ENCODE results near the gene MAB21L2.
"Not testable (repeated sequence)": the region's sequence is repeated elsewhere in the genome, so short reads cannot be mapped to it uniquely, and the experiment has no call there.

MAB21L2 gene

DNA sequence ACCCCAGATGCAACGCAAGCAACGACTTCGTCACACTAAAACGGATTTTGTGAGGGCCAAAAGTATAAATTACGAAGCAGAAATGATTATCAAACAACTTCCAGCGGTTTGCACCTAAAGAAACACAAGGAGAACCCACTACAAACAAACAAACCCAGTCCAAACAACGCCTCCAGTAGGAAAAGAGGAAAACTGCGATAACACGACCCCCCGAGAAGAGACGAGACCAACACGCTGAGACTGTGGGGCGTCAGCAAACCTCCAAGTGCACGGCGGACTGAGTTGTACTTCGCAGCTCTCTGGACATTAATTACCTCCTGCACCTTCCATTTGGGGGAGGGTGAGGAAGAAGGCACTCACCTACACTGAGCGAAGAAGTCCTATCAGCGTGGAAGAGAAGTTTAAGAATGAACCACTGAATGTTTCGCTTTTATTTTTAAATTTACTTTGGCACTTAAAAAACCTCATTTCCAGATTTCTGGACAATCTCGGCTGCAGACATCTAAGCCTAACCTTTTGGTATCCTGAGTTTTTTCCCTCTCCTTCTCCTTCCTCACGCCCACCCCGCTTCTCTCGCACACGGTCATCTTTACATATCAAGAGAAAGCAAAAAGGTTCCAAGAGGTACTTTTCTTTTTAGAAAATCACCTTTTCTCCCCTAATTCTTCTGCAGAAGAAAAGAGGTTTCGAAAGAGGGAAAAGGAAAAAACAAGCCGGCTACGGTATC lies at the start of gene MAB21L2:
MAB21L2 (plus strand) TSS at position 6 of the 727 bp plus-strand sequence. CDS start 879 bp downstream, outside the sequence.
- DNase-seq, result no peak

DNA sequence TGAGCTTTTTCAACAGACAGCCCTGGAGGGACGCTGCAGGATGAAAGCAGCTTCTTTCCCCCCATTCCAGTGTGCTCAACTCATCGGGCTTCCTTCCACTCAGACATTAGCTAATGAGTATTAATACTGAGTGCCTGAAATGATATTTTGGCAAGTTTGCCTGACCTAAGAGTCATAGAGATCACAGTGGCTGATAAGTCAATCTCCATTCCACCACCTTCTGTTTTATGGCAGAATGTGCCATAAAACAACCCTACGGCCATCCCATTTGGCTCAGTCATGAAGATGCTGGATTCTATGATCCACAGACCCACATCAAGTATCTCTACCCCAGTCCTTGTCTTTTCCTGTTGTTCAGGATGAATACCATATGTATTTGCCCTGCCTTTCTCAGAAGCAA lies 48.3 kb upstream of the MAB21L2 start:
- DNase-seq, result no peak

DNA sequence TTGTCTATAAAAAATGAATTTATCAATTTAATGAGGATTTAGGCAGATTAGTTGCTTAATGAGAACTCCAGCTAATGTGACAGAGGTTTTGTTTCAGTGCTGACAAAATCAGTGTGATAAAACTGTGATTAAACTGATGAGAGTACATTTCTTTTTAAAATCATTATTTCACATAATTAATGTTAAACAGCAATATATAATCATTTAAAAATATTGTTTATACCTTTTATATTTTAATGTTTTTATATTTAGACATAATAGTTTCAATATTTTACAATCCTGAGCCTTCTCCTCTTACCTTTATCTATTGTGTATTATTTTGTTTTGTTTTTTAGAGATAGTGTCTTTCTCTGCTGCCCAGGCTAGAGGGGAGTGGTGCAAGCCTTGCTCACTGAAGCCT lies 47.1 kb upstream of the MAB21L2 start:
- DNase-seq, result no peak

DNA sequence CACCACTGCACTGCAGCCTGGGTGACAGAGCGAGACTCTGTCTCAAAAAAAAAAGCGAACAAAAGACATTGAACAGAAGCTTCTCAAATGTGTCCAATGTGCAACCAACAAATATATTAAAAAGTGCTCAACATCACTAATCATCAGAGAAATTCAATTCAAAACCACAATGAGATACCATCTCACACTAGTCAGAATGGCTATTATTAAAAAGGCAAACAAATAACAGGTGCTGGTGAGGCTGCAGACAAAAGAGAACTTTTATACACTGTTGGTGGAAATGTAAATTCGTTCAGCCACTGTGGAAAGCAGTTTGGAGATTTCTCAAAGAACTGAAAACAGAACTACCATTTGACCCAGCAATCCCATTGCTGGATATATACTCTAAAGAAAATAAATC lies 44.0 kb upstream of the MAB21L2 start:
- not testable (repeated sequence) for DNase-seq

DNA sequence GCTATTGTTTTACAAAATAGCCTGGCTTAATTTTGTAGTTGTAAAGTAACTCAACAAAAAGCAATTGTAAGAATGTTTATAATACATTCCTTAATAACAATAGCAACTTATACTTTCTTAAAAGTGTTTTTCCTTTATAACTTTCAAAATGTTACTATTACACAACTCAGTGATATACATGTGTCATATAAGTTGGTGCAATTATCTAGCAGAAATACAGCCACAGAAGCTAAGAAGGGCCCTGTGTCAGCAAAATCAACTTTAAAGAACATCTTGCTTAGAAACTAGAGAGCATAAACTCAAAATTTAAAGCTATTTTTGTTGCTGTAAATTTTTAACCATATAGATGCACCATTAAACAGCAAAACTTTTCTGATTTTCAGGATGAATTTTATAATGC lies 41.4 kb upstream of the MAB21L2 start:
- DNase-seq, result no peak

DNA sequence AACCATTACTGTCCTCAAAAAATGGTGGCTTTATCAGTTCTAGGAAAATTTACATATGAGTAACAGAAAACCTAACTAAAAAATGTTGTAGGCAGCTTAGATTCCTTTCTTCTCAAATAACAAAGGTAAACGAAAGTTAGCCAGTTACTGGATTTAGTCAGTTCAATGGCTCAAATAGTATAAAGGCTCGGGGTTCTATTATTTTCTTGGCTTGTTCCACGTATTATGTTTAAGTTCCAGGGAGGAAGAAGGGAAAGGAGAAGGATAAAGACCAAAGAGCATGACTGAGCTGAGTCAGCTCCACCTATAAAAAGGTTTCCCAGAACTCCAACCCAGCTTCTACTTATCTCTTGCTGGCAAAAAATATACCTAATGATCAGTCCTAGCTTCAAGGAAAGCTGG lies 41.0 kb upstream of the MAB21L2 start:
- DNase-seq, result no peak

DNA sequence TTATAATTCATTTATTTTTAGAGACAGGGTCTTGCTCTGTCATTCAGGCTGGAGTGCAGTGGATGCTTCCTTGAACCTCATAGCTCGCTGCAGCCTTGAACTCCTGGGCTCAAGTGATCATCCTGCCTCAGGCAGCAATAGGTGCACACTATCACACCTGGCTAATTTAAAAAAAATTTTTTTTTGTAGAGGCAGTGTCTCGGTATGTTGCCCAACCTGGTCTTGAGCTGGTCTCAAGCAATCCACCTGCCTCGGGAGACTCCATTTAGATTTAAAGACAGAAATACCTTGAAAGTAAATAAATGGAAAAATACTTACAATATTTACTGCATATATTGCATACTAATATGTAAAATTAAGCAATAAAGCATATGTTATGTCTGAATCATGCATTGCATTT lies 40.3 kb upstream of the MAB21L2 start:
- DNase-seq, result no peak

DNA sequence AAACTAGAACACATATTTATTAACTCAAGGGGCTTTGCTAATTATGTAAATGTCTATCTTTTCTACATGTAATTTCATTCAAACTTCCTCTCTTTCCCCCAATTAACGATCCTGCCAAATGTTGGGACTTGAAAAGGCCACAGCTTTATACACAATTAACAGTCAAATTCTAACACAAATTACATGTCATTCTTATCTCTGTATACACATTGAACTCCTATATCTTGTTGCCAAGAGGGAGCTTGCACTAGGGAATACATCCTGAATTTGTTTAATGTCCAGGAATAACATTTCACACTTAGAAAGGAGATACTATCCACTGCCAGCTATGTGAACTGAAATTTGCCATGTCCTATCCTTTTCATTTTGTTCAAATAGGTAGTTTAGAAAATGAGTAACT lies 38.9 kb upstream of the MAB21L2 start:
- DNase-seq, result no peak

DNA sequence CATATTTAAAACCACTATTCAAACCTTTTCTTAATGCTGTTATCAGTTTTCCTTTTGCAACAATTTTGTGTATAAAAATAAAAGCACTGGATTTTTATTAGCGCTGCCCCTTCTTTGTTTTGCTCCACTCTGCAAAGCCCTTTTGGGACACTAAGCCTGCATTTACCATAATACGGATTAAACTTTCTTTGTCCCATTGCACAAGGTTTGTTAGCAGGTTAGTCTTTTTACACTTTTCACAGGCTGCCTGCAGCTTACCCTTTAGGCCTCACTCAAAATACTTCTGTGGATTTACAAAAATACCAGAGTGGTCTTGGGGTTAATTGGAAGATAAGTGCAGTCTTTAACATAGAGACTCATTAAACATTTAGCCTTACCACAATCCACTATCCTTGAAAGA lies 35.7 kb upstream of the MAB21L2 start:
- DNase-seq, result no peak

DNA sequence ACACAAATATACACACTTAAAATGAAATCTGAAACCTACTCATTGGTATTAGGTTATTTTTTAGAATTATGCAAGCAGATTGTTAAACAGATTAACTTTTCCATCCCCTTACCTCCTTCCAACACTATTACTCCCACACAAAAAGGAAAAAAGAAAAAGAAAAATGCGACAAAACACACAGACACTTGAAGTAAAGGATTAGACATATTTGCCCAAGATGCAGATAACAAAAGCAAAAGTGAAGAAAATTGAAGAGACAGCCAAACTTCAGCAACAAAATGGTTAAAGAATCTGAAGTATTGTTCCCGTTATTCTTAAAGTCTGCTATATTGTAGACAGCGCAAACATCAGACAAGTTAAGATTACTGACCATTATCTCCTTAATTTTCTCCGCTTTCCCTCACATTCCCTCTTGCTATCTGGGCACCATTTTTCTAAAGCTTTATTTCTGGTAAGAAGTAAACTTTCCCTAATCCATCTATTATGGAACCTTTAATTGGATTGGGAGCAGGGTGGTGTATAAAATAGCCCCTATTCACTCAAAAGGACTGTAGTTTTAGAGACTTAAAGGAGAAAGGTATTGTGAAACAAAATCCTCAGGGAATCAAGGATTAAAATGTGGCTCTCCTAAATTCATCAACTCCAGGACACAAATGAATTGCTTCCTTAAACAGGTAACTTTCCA lies 34.7 kb upstream of the MAB21L2 start:
- no peak for DNase-seq

DNA sequence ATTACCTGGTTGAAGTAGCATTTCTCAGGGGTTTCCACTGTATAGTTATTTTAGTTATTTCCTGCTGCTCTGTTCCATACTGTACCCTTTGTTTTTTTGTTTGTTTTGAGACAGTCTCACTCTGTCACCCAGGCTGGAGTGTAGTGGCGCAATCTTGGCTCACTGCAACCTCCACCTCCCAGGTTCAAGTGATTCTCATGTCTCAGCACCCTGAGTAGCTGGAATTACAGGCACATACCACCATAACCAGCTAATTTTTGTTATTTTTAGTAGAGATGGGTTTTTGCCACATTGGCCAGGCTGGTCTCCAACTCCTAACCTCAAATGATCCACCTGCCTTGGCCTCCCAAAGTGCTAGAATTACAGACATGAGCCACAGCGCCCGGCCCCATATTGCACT lies 24.1 kb upstream of the MAB21L2 start:
- DNase-seq, result not testable (repeated sequence)

DNA sequence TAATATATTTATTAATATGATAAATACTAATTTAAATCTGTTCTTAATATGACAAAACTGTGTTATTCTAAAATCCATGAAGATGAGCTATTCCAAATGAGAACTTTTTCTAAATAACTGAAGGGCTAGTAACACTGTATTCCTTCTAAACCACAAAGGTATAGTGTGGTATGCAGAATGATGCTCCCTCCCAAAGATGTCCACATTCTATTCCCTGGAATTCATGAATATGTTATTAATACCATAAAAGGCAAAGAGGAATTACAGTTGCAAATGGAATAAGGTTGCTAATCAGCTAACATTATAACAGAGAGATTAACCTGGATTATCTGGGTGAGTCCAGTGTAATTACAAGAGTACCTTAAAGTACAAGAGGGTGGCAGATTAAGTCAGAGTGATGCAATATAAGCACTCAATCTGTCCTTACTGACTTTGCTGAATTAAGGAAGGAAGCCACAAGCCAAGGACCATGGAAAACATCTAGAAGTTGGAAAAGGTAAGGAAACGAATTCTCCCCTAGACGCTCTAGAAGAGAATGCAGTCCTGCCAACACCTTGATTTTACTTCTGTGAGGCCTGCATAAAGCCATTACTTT lies 20.7 kb upstream of the MAB21L2 start:
- peak; percentile 41 for DNase-seq

DNA sequence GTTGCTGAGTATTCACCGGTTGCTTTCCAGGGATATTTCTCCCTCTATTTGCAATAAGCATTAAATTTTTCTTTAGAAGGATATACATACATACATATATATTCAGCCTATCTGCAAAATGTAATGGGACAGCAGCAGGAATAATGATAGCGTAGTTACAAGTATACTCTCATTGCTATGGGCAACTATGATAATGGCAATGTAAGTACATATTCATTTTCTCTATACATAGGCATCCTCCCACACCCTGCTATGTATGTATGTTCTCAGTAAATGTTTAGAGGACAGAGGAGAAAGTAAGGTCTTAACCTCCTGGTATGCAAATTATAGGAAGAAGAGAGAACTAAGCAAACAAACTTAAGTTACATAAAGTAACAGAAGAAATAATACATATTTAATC lies 19.7 kb upstream of the MAB21L2 start:
- no peak for DNase-seq

DNA sequence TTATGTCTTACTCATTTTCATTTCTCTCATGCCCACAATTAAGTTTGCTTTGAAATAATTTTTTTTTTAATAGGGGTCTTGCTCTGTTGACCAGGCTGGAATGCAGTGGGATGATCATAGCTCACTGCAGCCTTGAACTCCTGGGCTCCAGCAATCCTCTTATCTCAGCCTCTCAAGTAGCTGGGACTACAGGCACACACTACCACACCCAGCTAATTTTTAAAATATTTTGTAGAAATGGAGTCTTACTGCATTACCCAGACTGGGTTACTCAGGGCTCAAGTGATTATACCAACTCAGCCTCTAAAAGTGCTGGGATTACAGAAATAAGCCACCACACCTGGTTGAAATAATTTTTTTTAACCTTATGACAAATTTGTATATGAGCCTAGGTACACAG lies 19.2 kb upstream of the MAB21L2 start:
- DNase-seq, result no peak

DNA sequence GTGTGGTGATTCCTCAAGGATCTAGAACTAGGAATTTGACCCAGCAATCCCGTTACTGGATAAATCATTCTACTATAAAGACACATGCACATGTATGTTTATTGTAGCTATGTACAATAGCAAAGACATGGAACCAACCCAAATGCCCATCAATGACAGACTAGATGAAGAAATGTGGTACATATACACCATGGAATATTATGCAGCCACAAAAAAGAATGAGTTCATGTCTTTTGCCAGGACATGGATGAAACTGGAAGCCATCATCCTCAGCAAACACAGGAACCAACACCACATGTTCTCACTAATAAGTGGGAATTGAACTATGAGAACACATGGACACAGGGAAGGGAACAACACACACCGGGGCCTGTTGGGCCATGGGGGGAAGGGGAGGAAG lies 17.0 kb upstream of the MAB21L2 start:
- not testable (repeated sequence) for DNase-seq

DNA sequence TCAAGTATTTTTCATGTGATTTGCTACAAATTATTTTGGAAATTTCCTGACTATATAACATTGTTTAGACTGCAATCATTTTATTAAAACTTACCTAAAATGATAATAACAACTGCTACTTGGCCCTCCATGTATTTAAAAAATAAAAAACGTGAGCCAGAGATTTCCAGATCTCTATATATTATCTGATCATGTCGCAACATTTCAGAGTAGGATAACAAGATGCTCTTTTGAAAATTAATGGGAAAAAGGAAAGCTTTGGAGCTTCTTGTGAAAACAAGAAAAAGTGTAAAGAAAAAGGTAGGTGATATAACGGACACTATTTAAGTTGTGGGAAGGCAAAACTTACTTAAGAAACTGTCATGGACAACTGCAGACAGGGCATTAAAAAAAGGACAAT lies 14.9 kb upstream of the MAB21L2 start:
- DNase-seq, result no peak

DNA sequence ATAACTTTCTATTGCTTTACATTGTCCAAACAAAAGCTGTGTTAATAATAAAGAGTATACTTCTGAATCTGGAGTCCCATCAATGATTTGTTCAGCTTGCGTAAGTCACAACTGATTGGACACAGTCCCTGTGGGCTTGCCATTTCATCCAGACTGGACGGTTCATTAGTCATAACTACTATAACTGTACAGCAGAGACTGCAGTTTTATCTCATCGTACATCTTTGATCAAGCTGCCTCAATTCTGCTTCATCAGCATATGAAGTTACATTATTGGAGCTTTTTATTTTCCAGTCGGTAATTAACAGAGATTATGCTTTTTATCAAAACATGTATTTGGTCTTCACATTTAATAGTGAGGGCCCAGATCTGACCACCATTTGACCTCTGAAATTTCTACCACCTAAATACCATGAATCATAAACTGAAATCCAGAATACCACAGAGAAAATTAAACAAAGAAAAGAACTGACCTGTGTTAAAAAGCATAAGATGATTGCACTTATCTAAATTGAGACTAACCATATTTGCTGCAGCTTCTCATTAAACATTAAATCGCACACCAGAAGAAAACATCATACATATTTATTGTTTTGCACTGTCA lies 12.5 kb upstream of the MAB21L2 start:
- no peak for DNase-seq

DNA sequence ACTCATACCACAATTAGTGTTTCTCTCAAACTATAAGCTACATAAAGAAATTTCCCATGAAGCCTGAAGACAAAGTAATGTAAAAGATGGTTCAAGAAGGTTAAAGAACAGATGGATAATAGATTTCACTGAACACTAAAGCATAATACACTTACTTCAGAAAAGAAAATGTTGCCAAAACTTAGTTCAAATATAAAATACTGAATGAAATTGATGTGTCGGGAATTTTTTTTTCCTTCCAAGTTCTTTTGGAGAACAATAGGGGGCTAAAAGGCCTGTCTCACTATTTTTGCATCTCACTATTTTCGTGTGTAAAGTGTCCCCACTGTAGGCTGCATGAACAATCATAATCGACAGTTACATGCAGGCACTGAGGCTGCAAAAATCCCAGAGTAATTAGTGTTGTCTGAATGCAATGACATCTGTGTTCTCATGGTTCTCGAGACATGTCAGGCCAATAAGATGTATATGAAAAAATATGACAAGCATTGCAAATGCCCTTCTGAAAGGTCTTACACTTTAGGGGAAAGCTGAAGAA lies 11.9 kb upstream of the MAB21L2 start:
- DNase-seq, result no peak

DNA sequence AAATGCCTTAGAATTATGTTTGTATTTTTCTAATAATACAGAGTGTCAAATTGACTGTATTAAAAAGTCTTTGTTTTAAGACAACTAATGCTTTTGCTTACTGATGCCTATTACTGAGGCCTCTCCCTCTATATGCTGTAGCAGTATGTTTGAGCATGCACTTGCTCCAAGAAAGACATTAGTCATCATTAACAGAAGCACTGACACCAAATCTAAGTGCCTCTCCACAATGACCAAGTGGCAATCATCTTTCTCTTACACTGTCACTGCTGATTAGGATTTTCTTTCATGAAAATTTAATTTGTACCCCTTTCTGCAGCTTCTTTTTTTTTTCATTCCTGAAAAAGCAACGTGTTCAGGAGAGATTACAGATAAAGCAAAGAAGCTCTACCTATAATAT lies 11.1 kb upstream of the MAB21L2 start:
- peak; percentile 6 for DNase-seq

DNA sequence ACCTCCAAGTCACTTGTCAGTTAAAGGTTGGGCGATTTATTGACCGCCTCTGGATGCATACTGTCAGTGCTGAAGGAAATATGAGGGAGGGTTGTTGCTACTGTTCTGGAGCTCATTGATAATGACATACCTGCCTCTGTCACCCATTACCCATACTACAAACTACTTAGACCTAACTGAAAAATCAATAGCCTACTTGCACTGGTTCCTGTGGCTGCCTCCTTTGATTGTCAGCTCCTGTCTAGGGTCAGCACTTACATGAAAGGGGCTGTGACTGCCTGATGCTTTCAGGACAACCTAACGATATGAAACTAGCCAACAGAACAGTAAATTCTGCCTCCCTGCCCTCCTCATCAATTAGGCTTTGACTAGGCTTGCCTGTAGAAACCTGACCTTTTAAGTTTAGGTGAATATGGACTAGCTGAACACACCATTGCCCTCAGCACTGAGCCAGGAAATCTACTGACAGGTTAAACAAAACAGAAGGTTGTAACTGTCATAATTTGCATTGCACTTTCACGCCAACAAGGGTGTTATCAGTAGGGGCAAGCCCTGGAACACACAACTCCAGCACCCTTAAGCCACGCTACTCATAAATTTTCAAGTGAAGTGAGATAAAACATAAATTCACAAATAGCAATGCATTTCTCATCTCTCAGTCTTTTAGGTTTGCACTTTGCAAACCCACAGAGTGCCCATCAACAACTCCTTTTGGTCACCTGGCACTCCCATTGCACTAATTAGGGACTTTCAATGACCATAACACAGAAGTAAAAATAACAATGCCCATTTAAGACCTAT lies 9.0 kb upstream of the MAB21L2 start:
- DNase-seq, result no peak

DNA sequence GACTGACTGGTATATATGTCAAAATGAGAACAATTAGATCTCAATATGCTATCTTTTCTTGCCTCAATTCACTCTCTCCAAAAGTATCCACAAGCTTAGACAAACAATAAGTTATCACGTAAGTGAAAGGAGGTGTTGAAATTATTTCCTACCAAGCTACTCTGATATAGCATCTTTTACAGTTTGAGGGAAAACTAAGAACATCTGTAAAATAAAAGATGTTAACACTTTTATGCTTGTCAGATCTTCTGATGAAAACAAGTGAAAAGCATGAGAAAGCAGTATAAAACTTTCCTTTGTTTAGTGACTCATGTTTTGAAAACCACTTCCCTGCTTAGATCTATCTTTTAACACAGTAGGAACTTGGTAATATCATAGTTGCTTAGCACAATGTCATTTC lies 8.4 kb upstream of the MAB21L2 start:
- no peak for DNase-seq

DNA sequence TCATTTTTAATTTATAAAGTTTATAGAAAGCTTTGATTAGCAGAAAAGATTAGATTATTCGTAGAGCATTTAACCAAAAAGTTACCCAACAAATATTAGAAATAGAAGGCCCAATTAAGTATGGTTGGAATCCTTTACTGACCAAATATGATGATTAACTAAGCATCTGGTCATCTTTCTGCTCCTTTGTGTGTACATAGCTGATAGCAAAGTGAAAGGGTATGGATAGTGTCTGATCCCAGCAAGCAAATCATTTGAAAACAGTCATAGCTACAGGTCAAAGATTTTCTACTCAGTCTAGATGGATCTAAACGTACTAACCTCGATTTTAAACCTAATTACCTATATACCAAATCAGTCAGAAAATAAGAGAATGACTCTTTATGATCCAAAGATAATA lies 7.3 kb upstream of the MAB21L2 start:
- DNase-seq, result no peak

DNA sequence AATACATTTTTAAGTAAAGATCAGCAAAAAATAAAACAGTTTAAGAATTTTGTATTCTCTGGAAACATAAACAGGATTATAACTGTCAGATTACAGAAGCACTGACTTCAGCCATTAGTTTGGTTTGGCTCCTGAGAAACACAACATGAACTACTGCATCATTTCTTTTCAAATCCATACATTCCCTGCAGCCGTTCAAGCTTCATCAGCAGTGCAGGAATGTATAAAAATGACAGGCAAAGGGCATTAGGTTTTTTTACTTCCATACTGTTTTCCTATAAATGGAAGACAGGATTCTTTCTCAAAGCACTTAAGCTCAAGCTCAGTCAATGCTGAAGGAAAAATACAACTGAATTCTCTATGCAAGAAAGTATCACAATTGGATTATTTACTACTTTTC lies 4.2 kb upstream of the MAB21L2 start:
- no peak for DNase-seq
